Measurements from ENCODE around the gene SYCN. TPM values are rescaled to one million over a fixed set of nuclear protein-coding genes. Genes with fewer than 3 reads are reported as not detected.

The SYCN gene
- total RNA-seq, 1 experiment from 2014 or later, result not detected

GRCh38 chr19:39165857-39166256, 38.2 kb downstream of the SYCN start:
- H3K9me3 ChIP-seq (replicated peaks), result no peaks in the 10 kb centered on the region
- no peak for DNase-seq
- no peaks in the 10 kb centered on the region; the same call in 1 of the 2 replicates for H3K4me1 ChIP-seq
- H3K27ac ChIP-seq, result no peak overlapping the region
- no peaks in the 10 kb centered on the region for H3K27me3 ChIP-seq
- H3K4me3 ChIP-seq, result no peak overlapping the region
- no peaks in the 10 kb centered on the region for H3K36me3 ChIP-seq

- no peak overlapping the region for H3K4me3 ChIP-seq
- DNase-seq, result no peak
- H3K4me1 ChIP-seq, result no peaks in the 10 kb centered on the region; the same call in 1 of the 2 replicates
- no peaks in the 10 kb centered on the region for H3K36me3 ChIP-seq
- no peaks in the 10 kb centered on the region for H3K27me3 ChIP-seq
- no peak overlapping the region for H3K27ac ChIP-seq
- H3K9me3 ChIP-seq (replicated peaks), result no peaks in the 10 kb centered on the region
Observed at GRCh38 chr19:39164289-39164688, 39.8 kb downstream of the SYCN start.

GRCh38 chr19:39163621-39164020, 40.4 kb downstream of the SYCN start:
- Histone ChIP-seq H3K27ac (no peak overlapping the region), H3K4me3 (no peak overlapping the region)

GRCh38 chr19:39162441-39163043, 41.5 kb downstream of the SYCN start:
- H3K4me3 ChIP-seq, result no peak overlapping the region
- no peaks in the 10 kb centered on the region for H3K27me3 ChIP-seq
- no peaks in the 10 kb centered on the region; the same call in 1 of the 2 replicates for H3K4me1 ChIP-seq
- H3K36me3 ChIP-seq, result no peaks in the 10 kb centered on the region
- H3K9me3 ChIP-seq (replicated peaks), result no peaks in the 10 kb centered on the region
- no peak overlapping the region for H3K27ac ChIP-seq
- no peak for DNase-seq

More at GRCh38 chr19:39163621-39164020, 40.4 kb downstream of the SYCN start:
- no peak for DNase-seq
- H3K9me3 ChIP-seq (replicated peaks), result no peaks in the 10 kb centered on the region
- H3K36me3 ChIP-seq, result no peaks in the 10 kb centered on the region
- H3K27me3 ChIP-seq, result no peaks in the 10 kb centered on the region
- no peaks in the 10 kb centered on the region; the same call in 1 of the 2 replicates for H3K4me1 ChIP-seq

- no peak overlapping the region for H3K27ac ChIP-seq
- no peaks in the 10 kb centered on the region for H3K4me1 ChIP-seq
- H3K4me3 ChIP-seq, result no peak overlapping the region
- no peak for DNase-seq
- H3K36me3 ChIP-seq, result no peaks in the 10 kb centered on the region
- no peaks in the 10 kb centered on the region for H3K9me3 ChIP-seq (replicated peaks)
- no peaks in the 10 kb centered on the region for H3K27me3 ChIP-seq
Observed at GRCh38 chr19:39160889-39161672, 43.0 kb downstream of the SYCN start.

GRCh38 chr19:39160523-39160861, 43.6 kb downstream of the SYCN start:
- no peak overlapping the region for H3K27ac ChIP-seq
- no peaks in the 10 kb centered on the region for H3K9me3 ChIP-seq (replicated peaks)
- H3K27me3 ChIP-seq, result no peaks in the 10 kb centered on the region
- no peaks in the 10 kb centered on the region for H3K4me1 ChIP-seq
- peak in 1 of 2 experiments; percentile 40 for DNase-seq
- H3K4me3 ChIP-seq, result no peak overlapping the region
- no peaks in the 10 kb centered on the region for H3K36me3 ChIP-seq

- H3K9me3 ChIP-seq (replicated peaks), result no peaks in the 10 kb centered on the region
- no peak for DNase-seq
- H3K36me3 ChIP-seq, result no peaks in the 10 kb centered on the region
- no peaks in the 10 kb centered on the region for H3K4me1 ChIP-seq
- no peak overlapping the region for H3K4me3 ChIP-seq
- H3K27ac ChIP-seq, result no peak overlapping the region
- no peaks in the 10 kb centered on the region for H3K27me3 ChIP-seq
Observed at GRCh38 chr19:39158646-39159260, 45.3 kb downstream of the SYCN start.

- H3K9me3 ChIP-seq (replicated peaks), result no peaks in the 10 kb centered on the region
- no peak overlapping the region for H3K27ac ChIP-seq
Observed at GRCh38 chr19:39157997-39158389, 46.1 kb downstream of the SYCN start.

GRCh38 chr19:39157275-39157996, 46.6 kb downstream of the SYCN start:
- DNase-seq, result no peak
- no peak overlapping the region for H3K4me3 ChIP-seq
- H3K4me1 ChIP-seq, result no peaks in the 10 kb centered on the region
- no peaks in the 10 kb centered on the region for H3K9me3 ChIP-seq (replicated peaks)
- H3K27me3 ChIP-seq, result no peaks in the 10 kb centered on the region
- H3K27ac ChIP-seq, result no peak overlapping the region
- no peaks in the 10 kb centered on the region for H3K36me3 ChIP-seq

More at GRCh38 chr19:39157997-39158389, 46.1 kb downstream of the SYCN start:
- Histone ChIP-seq H3K27me3 (no peaks in the 10 kb centered on the region), H3K4me3 (no peak overlapping the region), H3K4me1 (no peaks in the 10 kb centered on the region), H3K36me3 (no peaks in the 10 kb centered on the region)
- DNase-seq, result no peak

GRCh38 chr19:39156326-39157230, 47.5 kb downstream of the SYCN start:
- no peaks in the 10 kb centered on the region for H3K36me3 ChIP-seq
- H3K27me3 ChIP-seq, result no peaks in the 10 kb centered on the region
- no peak overlapping the region for H3K27ac ChIP-seq
- no peak for DNase-seq
- peaks cover under 1% of the 10 kb centered on the region; the same call in 1 of the 2 replicates for H3K4me1 ChIP-seq
- no peaks in the 10 kb centered on the region for H3K9me3 ChIP-seq (replicated peaks)
- no peak overlapping the region for H3K4me3 ChIP-seq

GRCh38 chr19:39155741-39156140, 48.3 kb downstream of the SYCN start:
- peaks cover 6% of the 10 kb centered on the region for H3K4me1 ChIP-seq

GRCh38 chr19:39155114-39155700, 48.9 kb downstream of the SYCN start:
- Histone ChIP-seq H3K36me3 (no peaks in the 10 kb centered on the region), H3K27me3 (no peaks in the 10 kb centered on the region), H3K4me1 (peaks cover 6% of the 10 kb centered on the region), H3K27ac (no peak overlapping the region), H3K9me3 (replicated peaks) (no peaks in the 10 kb centered on the region), H3K4me3 (no peak overlapping the region)
- DNase-seq, result no peak

More at GRCh38 chr19:39155741-39156140, 48.3 kb downstream of the SYCN start:
- no peaks in the 10 kb centered on the region for H3K27me3 ChIP-seq
- no peak overlapping the region for H3K27ac ChIP-seq
- no peak overlapping the region for H3K4me3 ChIP-seq
- no peaks in the 10 kb centered on the region for H3K9me3 ChIP-seq (replicated peaks)
- no peak for DNase-seq
- H3K36me3 ChIP-seq, result no peaks in the 10 kb centered on the region

GRCh38 chr19:39154629-39155100, 49.4 kb downstream of the SYCN start:
- Histone ChIP-seq H3K4me3 (no peak overlapping the region), H3K4me1 (peaks cover 6% of the 10 kb centered on the region), H3K36me3 (no peaks in the 10 kb centered on the region), H3K9me3 (replicated peaks) (no peaks in the 10 kb centered on the region), H3K27ac (no peak overlapping the region), H3K27me3 (no peaks in the 10 kb centered on the region)
- DNase-seq, result no peak

Measured in SJCRH30 (cell line).